A549 (cell line): Measurements from ENCODE around the gene TRIM7.

ENCODE experiments used
- CEBPB ChIP-seq, 2 experiments: fragments of >200 bp in 1 of 2; sonication (Bioruptor Twin) in 1 of 2; formaldehyde crosslinking in 1 of 2; IDR thresholded peaks; 2 replicates each; pipeline ENCODE4 v1.6.1; 2012 to 2016
- CTCF ChIP-seq: fragments of >200 bp; sonication (Bioruptor Twin); formaldehyde crosslinking; IDR thresholded peaks from 3 replicates; pipeline ENCODE4 v1.5.1; 2016
- EHMT2 ChIP-seq: fragments of 200-600 bp; sonication (generic); IDR thresholded peaks from 2 replicates; pipeline ENCODE4 v1.6.1; 2016; ENCODE audit warnings: antibody characterized with exemption, low read depth, mild to moderate bottlenecking, moderate library complexity
- JUN ChIP-seq, 2 experiments: fragments of >200 bp; sonication (Bioruptor Twin); formaldehyde crosslinking; IDR thresholded peaks; 2 replicates in 1 of 2; 3 replicates in 1 of 2; pipeline ENCODE4 v1.6.1; 2016 to 2017
- MAX ChIP-seq: IDR thresholded peaks from 2 replicates; pipeline ENCODE4 v1.6.1; 2012
- POLR2A ChIP-seq: IDR thresholded peaks from 2 replicates; pipeline ENCODE4 v1.6.1; 2012; ENCODE audit warnings: mild to moderate bottlenecking, low read length

GRCh38 chr5:181163487-181164075 is 41.4 kb downstream of the TRIM7 start:
- TF ChIP-seq MAX (no peak), JUN (IDR thresholded peaks at IDR 0.05) (no peak), CEBPB (IDR thresholded peaks at IDR 0.05) (no peak), CTCF (no peak), EHMT2 (no peak), POLR2A (no peak)
